KMS-11 (cell line): ENCODE measurements around the gene TRAPPC6A.

Source experiments
- H2AFZ ChIP-seq: fragments of 200-600 bp; sonication (generic); 2 replicates; pipeline ENCODE4 v1.6.1; 2016; ENCODE audit warnings: antibody characterized with exemption, mixed run types, low read depth
- H3K27ac ChIP-seq: fragments of 200-600 bp; sonication (generic); 2 replicates; pipeline ENCODE4 v1.6.1; 2016; ENCODE audit warnings: mild to moderate bottlenecking, mixed run types
- H3K27me3 ChIP-seq: fragments of 200-600 bp; sonication (generic); 2 replicates; pipeline ENCODE4 v1.6.1; 2017; ENCODE audit warnings: mild to moderate bottlenecking, low read depth, mixed run types, moderate library complexity; ENCODE audit not compliant: insufficient read depth
- H3K36me3 ChIP-seq: fragments of 200-600 bp; sonication (generic); 2 replicates; pipeline ENCODE4 v1.6.1; 2017; ENCODE audit warnings: mild to moderate bottlenecking, mixed run types; ENCODE audit not compliant: insufficient read depth
- H3K4me1 ChIP-seq: fragments of 200-600 bp; sonication (generic); 2 replicates; pipeline ENCODE4 v1.6.1; 2016; ENCODE audit warnings: mild to moderate bottlenecking, low read depth, mixed run types; ENCODE audit not compliant: poor library complexity, severe bottlenecking
- H3K4me2 ChIP-seq: fragments of 200-600 bp; sonication (generic); 2 replicates; pipeline ENCODE4 v1.7.0; 2016; ENCODE audit warnings: mild to moderate bottlenecking, mixed run types
- H3K4me3 ChIP-seq: fragments of 200-600 bp; sonication (generic); IDR thresholded peaks from 2 replicates; pipeline ENCODE4 v1.6.1; 2017; ENCODE audit warnings: low read depth, low read length, mixed read lengths; ENCODE audit not compliant: insufficient read depth
- H3K79me2 ChIP-seq: fragments of 200-600 bp; sonication (generic); 2 replicates; pipeline ENCODE4 v1.6.1; 2016; ENCODE audit warnings: low read depth, mixed run types; ENCODE audit not compliant: insufficient read depth
- H3K9ac ChIP-seq: fragments of 200-600 bp; sonication (generic); 2 replicates; pipeline ENCODE4 v1.6.1; 2016; ENCODE audit warnings: mild to moderate bottlenecking, mixed run types
- H4K20me1 ChIP-seq: fragments of 200-600 bp; sonication (generic); 2 replicates; pipeline ENCODE4 v1.6.1; 2016; ENCODE audit warnings: mild to moderate bottlenecking, mixed run types; ENCODE audit not compliant: insufficient read depth
- CTCF ChIP-seq: fragments of 200-600 bp; sonication (generic); conservative IDR thresholded peaks from 2 replicates; pipeline ENCODE4 v1.6.1; 2017; ENCODE audit warnings: low read depth, mild to moderate bottlenecking, antibody characterized with exemption, low read length, moderate library complexity, mixed read lengths

TRAPPC6A gene

GRCh38 chr19:45125360-45125759, 52.7 kb downstream of the TRAPPC6A start:
- TF ChIP-seq CTCF: no peak
- Histone ChIP-seq H3K4me3 (no peak overlapping the region), H3K79me2 (peaks cover 80% of the 10 kb centered on the region), H3K27me3 (no peaks in the 10 kb centered on the region), H2AFZ (no peak overlapping the region), H3K36me3 (no peaks in the 10 kb centered on the region), H4K20me1 (no peaks in the 10 kb centered on the region), H3K4me1 (peaks cover 64% of the 10 kb centered on the region), H3K27ac (no peak overlapping the region), H3K9ac (no peak overlapping the region), H3K4me2 (no peak overlapping the region)

GRCh38 chr19:45124021-45124420, 54.0 kb downstream of the TRAPPC6A start:
- Histone ChIP-seq H3K27me3 (no peaks in the 10 kb centered on the region), H4K20me1 (no peaks in the 10 kb centered on the region), H3K79me2 (peaks cover 80% of the 10 kb centered on the region), H3K27ac (no peak overlapping the region), H3K36me3 (no peaks in the 10 kb centered on the region), H3K4me2 (no peak overlapping the region), H2AFZ (no peak overlapping the region), H3K9ac (no peak overlapping the region), H3K4me1 (peaks cover 64% of the 10 kb centered on the region), H3K4me3 (no peak overlapping the region)
- no peak for TF ChIP-seq CTCF

- Histone ChIP-seq H3K4me2 (no peak overlapping the region), H3K9ac (no peak overlapping the region), H3K79me2 (peaks cover 76% of the 10 kb centered on the region), H3K27ac (no peak overlapping the region), H3K4me1 (peaks cover 66% of the 10 kb centered on the region), H4K20me1 (no peaks in the 10 kb centered on the region), H2AFZ (no peak overlapping the region), H3K36me3 (no peaks in the 10 kb centered on the region), H3K27me3 (no peaks in the 10 kb centered on the region), H3K4me3 (no peak overlapping the region)
- TF ChIP-seq CTCF: no peak
Measured at GRCh38 chr19:45123440-45123850, 54.6 kb downstream of the TRAPPC6A start.

- Histone ChIP-seq H3K36me3 (no peaks in the 10 kb centered on the region), H3K27ac (no peak overlapping the region), H3K27me3 (no peaks in the 10 kb centered on the region), H2AFZ (no peak overlapping the region), H3K4me3 (no peak overlapping the region), H3K4me1 (peaks cover 68% of the 10 kb centered on the region), H3K79me2 (peaks cover 72% of the 10 kb centered on the region), H3K9ac (no peak overlapping the region), H4K20me1 (no peaks in the 10 kb centered on the region), H3K4me2 (no peak overlapping the region)
- no peak for TF ChIP-seq CTCF
Measured at GRCh38 chr19:45122832-45123231, 55.2 kb downstream of the TRAPPC6A start.
